IPS DF 4.7 (cell line): ENCODE measurements around the gene PPFIBP2.
"Not testable (repeated sequence)": the region's sequence is repeated elsewhere in the genome, so short reads cannot be mapped to it uniquely, and the experiment has no call there.

Experiments used
- DNase-seq: peaks from one replicate; pipeline ENCODE4 v3.0.0-alpha.2; 2013; ENCODE audit warnings: low spot score; ENCODE audit errors: extremely low read depth

PPFIBP2 gene

DNA sequence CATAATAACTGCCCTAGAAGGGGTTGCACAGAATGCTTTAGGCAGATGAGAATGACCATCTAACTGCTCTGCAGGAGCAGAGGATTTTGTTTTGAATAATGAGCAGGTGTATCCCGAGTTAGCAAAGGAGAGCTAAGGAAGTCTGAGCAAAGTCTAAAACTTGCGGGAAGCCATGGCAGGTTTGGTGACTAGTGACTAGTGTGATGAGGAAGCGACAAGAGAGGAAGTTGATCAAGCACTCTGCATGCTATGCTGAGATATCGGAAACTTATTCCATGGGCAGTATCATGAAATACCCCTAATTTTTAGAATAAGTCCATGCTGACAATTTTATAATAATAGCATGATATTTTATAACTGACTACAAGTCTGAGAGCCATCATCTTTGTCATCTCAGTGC lies 15.6 kb upstream of the PPFIBP2 start:
- no peak for DNase-seq

DNA sequence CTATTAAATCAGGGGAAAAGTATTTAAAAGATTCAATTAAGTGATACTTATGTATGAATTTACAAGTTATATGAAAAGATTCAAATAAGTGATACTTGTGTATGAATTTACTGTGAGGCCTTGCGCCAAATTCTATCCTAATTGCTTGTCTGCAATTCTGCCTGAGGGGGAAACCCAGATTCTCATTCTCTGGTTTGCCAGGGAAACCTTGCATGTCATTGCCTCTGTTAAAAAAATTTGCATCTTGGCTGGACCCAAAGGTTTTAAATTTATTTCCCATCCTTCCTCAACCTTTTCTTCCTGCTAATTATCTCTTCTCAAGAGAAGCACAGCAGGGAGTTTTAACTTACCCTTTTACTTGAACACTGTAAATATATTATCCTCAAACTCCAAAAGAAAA lies 14.7 kb upstream of the PPFIBP2 start:
- no peak for DNase-seq

DNA sequence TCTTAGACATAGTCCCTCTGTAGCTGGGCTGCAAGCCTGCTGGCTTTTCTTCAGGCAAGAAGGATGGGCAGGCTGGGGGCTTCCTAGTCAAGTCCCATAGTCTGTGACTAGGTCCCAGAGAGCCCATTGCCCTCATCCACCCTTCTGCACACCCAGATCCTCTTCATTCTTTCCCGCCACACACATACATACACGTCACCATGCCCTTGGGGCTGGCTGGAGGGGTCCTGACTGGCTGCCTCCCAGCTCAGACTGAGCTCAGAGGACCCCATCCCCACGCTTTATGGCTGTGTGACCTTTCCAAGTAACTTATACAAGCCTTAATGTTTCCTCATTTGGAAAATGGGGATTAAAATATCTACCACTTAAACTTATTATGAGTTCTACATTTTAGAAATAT lies 13.5 kb upstream of the PPFIBP2 start:
- DNase-seq = no peak

DNA sequence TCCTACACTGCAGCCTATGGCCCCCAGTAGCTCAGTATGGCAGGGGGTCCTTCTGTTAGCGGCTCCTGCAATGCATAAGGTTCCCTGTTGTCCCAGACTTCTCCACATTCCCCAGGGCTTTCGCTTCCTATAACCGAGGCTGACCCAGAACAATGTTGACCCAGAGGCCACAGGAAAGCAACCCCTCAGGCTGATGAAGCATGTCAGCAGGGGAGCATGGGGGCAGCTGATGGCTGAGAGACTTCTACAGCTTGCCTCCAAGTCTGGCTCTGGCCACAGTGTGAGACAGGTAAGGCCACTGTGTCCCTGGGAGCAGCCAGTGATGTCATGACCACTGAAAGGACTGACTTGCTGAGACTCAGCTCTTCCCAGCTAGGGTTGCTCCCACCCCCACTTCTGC lies 12.5 kb upstream of the PPFIBP2 start:
- DNase-seq = no peak

DNA sequence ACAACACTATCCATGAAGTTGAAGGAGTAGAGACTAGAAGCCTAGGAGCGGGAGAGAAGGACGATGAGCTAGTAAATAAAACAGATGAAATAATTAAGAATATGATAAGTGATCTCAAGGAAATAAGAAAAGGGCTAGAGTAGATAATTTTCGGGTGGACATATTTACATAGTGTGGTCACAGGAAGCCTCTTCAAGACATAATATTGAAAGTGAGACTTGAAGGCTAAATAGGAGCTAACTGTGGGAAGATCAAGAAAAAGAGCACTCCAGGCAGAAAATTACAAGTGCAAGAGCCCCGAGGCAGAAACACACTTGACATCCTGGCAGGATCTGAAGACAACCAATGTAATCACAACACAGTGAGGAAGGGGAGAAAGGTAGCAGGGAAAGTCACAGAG lies 11.9 kb upstream of the PPFIBP2 start:
- no peak for DNase-seq

DNA sequence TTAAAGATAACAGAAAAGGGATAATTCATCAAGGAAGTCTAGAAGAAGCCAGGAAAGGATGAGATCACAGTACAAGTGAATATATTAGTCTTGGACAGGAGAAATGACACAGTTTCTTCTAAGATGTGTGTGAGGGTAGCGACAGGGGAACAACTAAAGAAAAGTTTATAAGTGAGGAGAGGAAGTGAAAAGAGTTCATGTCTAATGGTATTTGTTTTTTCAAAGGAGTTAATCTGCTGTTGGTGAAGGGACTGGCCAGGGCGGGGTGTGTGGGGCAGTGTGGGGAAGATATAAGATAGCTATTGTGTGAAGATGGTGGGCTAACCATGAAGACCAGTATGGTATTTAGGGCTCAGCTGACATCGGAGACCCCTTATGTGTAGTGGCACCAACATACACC lies 7.6 kb upstream of the PPFIBP2 start:
- DNase-seq = no peak

DNA sequence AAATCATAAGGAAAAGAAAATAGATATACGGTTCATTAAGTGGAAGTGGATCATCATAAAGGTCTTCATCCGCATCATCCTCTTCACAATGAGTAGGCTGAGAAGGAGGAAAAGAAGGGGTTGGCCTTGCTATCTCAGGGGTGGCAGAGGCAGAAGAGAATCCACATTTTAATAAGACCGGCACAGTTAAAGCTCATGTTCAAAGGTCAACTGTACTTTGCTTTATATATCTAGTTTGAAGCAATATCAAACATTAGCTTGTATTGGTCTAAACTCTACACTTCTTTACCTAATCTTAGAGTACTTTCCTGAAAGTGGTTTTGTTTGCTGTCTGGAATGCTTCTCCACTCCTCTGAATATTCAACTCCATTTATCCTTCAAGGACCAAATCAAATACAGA lies 5.7 kb upstream of the PPFIBP2 start:
- no peak for DNase-seq

DNA sequence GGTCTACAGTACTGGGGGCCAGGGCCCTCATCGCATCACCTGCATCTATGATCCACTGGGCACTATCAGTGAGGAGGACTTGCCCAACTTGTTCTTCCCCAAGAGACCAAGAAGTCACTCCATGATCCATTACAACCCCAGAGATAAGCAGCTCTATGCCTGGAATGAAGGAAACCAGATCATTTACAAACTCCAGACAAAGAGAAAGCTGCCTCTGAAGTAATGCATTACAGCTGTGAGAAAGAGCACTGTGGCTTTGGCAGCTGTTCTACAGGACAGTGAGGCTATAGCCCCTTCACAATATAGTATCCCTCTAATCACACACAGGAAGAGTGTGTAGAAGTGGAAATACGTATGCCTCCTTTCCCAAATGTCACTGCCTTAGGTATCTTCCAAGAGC lies 3.8 kb upstream of the PPFIBP2 start:
- DNase-seq = no peak

DNA sequence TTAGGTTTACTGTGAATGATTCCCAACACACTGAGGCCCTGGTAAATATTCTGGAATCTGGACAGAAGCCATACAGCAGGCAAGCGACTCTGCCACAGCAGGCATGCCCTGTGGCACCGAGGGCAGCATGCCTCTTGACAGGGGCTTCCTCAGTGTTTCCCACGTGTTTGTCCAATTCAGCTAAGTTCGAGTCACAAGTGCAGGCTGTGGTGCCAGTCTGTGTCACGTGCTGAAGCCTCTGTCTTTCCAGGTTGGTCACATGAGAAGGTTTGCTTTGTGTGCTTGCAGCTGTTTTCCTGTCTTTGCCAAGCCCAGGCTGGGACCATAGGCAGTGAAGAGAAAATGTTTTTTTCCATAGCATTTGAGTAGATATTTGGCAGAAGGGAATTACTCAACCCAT lies 2.4 kb upstream of the PPFIBP2 start:
- no peak for DNase-seq

DNA sequence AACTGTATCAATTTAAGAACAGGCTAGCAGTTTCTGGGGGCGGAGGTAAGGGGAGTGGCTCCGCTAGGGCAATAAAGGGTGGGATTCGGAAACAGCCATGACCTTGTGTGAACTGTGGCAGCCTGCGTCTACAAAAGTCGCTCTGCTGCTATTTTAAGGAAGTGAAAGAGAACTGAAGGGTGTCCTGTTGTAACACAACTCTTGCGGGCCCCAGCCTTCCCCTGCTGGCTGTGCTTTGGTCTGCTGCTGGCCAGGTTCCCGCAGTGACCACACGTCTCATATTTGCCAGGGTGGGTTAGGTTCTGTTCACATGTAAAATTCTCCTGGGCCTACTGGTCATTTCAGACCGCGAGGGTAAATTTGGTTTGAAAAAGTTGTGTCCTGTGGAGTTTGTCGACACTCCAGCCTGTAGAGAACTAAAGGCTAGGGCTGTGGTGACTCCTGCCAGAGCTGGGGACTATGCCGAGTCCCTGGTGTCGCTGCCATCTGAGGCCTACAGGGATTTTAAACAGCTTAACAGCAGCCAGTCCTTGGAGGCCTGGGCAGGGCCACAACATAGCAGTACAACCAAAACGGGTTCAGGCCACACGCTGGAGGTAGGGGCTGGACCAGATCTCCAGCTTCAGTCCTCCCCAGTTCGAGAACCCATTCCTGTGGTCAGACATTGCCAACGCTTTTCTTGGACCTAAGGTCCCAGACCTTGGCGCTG lies 1.1 kb upstream of the PPFIBP2 start:
- DNase-seq = no peak

DNA sequence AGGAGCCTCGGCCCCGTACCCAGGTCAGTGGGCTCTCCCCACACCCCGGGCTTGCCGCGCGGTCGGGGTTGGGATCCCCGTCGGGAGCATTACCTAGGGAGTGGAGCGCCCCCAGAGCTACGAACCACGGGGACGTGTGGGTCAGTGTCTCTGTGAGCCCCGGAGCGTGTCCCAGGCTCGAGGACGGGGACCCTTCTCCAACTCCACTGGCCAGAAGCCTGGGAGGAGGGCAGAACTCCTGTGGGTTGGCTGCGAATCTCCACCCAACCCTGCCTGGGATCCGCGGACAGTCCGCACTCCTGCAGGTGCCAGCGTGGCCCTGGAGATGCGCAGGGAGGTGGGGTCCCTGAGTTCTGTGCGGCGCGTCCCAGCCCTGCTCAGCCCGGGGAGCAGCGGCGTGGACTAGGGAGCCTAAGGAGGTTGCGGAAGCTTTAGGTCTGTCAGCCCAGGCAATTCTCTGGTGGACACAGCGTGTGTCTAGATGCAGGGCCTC lies 346 bp downstream of the PPFIBP2 start:
- DNase-seq = no peak

DNA sequence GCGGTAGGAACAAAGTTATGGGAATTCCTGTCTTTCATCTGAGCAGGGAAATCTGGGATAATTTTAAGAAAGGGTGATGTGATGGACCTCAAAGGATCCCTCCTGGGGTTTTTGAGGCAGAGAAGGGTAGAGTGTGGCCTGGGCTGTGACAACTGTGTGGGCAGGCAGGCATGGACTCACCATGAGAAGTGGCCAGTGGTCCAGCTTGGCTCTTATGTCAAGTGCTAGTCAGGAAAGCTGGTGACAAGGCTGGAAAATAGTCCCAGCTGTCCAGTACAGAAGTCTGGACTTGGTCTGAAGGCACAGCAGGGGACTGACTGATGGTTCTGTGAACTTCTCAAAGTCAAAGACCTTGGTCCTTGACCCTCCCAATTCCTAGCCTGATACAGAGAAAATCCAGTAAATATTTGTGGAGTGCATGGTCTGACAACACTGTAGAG lies 1.7 kb downstream of the PPFIBP2 start:
- no peak for DNase-seq

DNA sequence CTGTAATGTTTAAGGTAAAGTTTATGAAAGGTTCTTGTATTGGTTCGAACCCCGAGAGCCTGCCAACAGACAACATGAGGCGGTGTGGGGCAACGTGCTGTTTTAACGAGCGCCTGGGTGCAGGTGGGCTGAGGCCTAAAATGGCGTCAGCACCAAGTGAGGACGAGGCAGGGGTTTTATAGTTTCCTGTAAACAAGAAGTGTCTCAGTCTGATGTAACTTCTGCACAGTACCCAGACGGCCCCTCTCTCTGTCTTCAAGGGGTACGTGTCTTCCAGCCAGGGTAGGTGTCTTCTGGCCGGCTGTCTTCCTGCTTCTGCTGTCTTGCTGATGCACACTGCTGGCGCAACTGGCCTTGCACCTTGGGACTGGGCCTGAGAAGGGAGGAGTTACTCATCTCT lies 2.7 kb downstream of the PPFIBP2 start:
- no peak for DNase-seq

DNA sequence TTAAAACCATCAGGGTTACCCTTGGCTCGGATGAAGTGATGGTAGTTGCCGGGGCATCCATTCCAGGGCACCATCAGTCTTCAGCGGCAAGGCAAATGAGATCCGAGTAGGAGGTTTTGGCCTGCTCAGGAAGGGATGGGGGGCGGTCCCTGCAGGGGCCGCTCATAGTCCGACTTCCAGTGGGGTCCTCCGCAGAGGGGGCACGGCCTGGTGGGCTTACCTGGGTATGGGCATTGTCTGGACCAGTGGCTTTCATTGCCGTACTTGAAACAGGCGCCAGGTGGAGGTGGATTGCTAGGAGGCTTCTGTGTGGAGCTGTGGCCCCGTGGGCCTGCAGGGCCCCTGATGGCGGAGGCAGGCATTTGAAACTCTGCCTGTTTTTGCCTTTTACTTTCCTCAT lies 3.9 kb downstream of the PPFIBP2 start:
- not testable (repeated sequence) for DNase-seq

DNA sequence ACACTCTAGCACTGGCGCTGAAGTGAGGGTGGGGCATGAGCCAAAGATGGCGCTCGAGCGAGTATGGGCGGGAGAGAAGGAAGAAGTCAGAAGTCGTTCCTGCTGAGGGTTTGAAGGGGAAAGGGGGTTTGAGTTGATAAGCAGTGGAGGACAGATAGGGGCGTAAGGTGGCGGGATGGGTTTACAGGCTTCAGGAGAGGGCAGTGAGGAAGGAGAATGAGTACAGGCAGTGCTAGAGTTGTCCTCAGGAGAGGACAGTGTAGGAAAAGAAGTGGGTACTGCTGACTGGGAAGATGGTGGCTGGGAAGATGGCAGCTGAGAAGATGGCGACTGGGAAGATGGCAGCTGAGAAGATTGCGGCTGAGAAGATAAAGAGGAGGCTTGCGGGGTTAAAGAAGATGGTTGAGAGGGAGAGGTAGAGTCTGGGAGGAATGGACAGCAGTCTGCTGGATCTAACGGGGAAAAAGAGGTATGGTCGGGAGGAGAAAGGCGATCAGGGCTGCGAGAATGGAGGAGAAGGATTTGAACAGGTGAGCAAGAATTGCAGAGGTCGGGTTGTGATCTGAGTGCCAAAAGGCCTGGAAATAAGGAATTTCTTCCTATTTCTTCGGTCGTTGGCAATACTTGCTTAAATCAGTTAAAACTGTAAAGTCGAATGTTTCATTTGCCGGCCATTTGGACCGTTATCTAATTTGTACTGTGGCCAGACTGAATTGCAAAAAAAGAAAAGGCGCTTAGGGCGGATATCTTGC lies 5.2 kb downstream of the PPFIBP2 start:
- DNase-seq = no peak

DNA sequence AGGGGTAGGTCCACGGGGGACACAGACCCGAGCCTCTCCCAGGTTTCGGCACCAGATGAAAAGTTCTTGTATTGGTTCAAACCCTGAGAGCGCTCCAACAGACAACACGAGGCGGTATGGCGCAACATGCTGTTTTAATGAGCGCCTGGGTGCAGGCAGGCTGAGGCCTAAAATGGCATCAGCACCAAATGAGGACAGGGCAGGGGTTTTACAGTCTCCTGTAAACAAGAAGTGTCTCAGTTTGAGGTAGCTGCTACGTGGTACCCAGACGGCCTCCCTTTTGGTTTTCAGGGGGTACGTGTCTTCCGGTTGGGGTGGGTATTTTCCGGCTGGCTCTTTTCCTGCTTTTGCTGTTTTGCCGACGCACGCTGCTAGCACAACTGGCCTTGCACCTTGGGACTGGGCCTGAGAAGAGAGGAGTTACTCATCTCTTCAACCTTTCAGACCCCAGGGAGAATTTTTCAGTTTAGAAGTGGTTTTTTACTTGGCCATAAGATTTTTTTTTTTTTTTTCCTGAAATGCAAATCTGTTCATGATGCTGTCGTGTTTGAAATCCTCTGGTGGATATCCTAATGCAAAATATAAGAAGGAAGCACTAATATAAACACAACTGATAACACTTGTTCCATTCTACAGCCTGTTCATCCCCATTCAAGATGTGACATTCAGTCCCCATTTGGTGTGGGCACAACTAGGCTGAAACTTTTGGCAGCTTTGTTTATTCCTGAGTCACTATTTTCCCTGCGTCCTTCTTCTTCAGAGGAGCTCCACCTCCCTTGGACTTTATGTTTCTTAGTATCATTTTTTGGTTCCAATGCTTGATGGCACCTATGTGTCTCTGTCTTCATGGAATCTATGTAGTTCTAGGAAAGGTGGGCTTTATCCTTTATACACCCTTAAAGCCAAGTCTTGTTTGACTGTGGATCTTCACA lies 6.5 kb downstream of the PPFIBP2 start:
- DNase-seq = no peak

DNA sequence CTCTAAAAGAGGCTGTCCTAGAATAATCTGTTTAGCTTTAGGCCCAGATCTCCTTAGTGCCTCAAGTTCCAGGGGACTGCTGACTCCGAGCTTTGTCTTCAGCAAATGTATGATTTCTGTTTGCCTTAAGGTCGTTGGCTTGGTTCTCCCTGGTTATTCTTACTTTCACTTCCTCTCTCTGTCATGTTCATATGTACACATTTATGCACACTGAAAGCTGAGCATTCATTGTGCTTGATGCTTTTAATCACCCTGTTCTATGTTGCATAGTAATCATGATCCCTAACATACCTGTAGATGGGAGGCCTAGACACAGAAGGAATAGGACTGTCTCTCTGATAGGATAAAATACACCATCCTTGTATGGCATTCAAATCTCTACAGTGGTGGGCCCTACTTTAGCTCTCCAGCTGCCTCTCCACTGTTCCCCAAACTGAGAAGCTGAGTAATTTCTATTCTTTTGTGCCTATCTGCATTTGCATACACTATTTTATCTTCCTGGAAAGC lies 7.2 kb downstream of the PPFIBP2 start:
- no peak for DNase-seq

DNA sequence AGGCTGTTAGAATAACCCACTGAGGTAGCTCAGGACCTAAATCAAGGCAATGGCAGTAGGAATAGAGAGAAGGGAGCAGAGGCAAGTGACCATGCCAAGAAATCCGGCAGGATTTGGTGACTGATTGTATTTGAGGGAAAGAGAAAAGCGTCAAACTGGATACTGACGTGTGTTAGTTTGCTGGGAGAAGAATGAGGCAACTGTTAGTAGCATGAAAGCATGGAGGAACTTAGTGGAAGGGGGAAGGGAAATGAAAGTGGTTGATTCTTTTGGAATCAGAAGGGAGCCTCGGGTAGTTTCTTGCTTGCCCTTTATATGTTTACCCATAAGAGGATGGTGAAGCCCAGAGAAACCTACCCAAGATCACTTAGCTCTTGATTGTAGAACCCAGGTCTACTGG lies 8.3 kb downstream of the PPFIBP2 start:
- no peak for DNase-seq

DNA sequence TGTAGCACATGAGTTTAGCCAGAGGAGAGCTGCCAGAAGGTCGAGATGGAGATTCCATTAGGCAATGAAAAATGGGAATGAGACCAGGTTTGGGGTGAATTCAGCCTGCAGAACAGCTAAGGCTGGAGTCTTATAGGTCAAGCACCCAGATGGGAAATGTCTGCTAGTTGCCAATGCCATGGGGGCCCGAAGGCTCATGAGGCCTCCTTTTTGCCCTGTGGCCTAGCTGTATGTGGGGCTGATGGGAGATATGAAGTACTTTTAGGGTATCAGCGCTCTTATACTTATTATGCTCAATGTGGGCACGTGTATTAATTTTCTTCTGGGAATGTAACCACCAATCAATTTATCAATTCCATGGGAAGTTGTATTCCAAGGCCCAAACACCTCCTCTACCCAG lies 8.7 kb downstream of the PPFIBP2 start:
- DNase-seq = no peak

DNA sequence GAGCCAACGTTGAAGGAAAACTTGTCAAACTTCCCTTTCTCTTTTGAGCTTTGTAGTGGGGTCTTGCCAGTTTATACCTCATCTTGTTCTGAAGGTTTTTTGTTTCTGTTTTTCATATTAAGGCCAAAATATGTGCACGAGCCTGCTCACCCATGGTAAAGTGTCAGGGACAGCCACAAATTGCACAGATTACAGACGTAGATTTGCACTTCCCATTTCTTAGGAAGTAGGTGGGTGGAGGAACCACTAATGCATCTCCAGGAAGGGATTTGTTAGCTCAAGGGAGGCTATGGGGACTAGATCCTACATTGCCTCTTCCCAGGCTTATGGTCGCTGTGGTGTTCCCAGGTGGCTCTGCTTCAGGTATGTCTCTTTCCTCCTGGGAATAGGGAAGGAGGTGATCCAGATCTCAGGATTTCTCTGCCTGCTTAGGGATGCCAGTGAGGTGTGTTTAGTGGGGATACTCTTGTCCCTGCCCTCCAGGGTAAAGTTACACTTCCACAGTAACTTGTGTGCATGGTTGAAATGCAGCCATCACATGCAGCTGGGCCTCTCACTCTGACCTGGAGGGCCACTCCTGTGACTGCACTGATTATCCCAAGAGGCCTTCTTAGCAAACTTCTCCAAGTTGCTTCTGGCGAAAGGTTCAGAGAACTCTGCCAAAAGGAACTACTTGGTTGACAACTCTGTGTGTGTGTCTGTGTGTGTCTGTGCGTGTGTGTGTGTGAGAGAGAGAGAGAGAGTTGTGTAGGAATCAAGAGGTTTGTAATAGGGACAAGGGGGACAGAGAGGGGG lies 9.8 kb downstream of the PPFIBP2 start:
- DNase-seq = no peak
